CD14-positive monocyte (primary cell): ENCODE measurements around the gene CYP4F12. TPM values are rescaled to one million over a fixed set of nuclear protein-coding genes. Genes with fewer than 3 reads are reported as not detected.
"Not testable (repeated sequence)": the region's sequence is repeated elsewhere in the genome, so short reads cannot be mapped to it uniquely, and the experiment has no call there.

ENCODE experiments used
- DNase-seq, 3 donors: peaks; one replicate each; pipeline ENCODE4 v3.0.0-alpha.2; 2011 to 2022
- H2AFZ ChIP-seq: 2 replicates; pipeline ENCODE4 v1.6.0; 2012; ENCODE audit warnings: mild to moderate bottlenecking, low read depth, low read length, inconsistent platforms; ENCODE audit not compliant: insufficient read depth, poor library complexity, severe bottlenecking
- H3K27ac ChIP-seq, 2 donors: 1 replicate in 1 of 2; 2 replicates in 1 of 2; pipeline ENCODE4 v1.5.1; 2012 to 2013; ENCODE audit warnings: low read length in 2 of 2, control low read depth in 1 of 2, inconsistent platforms in 1 of 2, low read depth in 1 of 2, mild to moderate bottlenecking in 1 of 2
- H3K27me3 ChIP-seq, 2 donors: one replicate each; pipeline versions ENCODE4 v1.6.0 to v1.6.1; 2011 to 2013; ENCODE audit warnings: low read length in 2 of 2; ENCODE audit not compliant: control insufficient read depth in 2 of 2, insufficient read depth in 2 of 2
- H3K36me3 ChIP-seq, 2 donors: replicated peaks in 1 of 2; 1 replicate in 1 of 2; 2 replicates in 1 of 2; pipeline versions ENCODE4 v1.5.1 to v1.6.1; 2012 to 2013; ENCODE audit warnings: low read length in 2 of 2, control low read depth in 1 of 2, inconsistent platforms in 1 of 2, mild to moderate bottlenecking in 1 of 2; ENCODE audit not compliant: insufficient read depth in 2 of 2, control insufficient read depth in 1 of 2
- H3K4me1 ChIP-seq, 2 donors: 1 replicate in 1 of 2; 2 replicates in 1 of 2; pipeline versions ENCODE4 v1.5.1 to v1.6.1; 2012 to 2013; ENCODE audit warnings: low read length in 2 of 2, control low read depth in 1 of 2, inconsistent platforms in 1 of 2, mild to moderate bottlenecking in 1 of 2, moderate library complexity in 1 of 2; ENCODE audit not compliant: insufficient read depth in 2 of 2, control insufficient read depth in 1 of 2
- H3K4me2 ChIP-seq: replicated peaks from 2 replicates; pipeline ENCODE3; 2012; ENCODE audit warnings: low read length, moderate library complexity, mild to moderate bottlenecking; ENCODE audit not compliant: poor library complexity, severe bottlenecking; ENCODE audit errors: extremely low read depth
- H3K4me3 ChIP-seq, 3 experiments: fragments of 200-600 bp in 1 of 3; sonication (generic) in 1 of 3; replicated peaks in 1 of 3; 1 replicate in 2 of 3; 2 replicates in 1 of 3; pipeline ENCODE4 v1.5.1; 2011 to 2013; ENCODE audit warnings: low read length in 3 of 3, mild to moderate bottlenecking in 3 of 3, control low read depth in 2 of 3, low read depth in 2 of 3, inconsistent platforms in 1 of 3, moderate library complexity in 1 of 3
- H3K79me2 ChIP-seq: 2 replicates; pipeline ENCODE4 v1.6.0; 2012; ENCODE audit warnings: mild to moderate bottlenecking, control low read depth, inconsistent platforms, low read length, moderate library complexity; ENCODE audit not compliant: insufficient read depth
- H3K9ac ChIP-seq: 2 replicates; pipeline ENCODE4 v1.6.0; 2017; ENCODE audit warnings: low read length, mild to moderate bottlenecking; ENCODE audit not compliant: insufficient read depth, poor library complexity, severe bottlenecking
- H3K9me3 ChIP-seq, 2 donors: replicated peaks in 1 of 2; 1 replicate in 1 of 2; 2 replicates in 1 of 2; pipeline versions ENCODE4 v1.5.1 to v1.6.1; 2012 to 2013; ENCODE audit warnings: low read length in 2 of 2, control low read depth in 1 of 2; ENCODE audit not compliant: control insufficient read depth in 1 of 2, insufficient read depth in 1 of 2
- H4K20me1 ChIP-seq: 2 replicates; pipeline ENCODE4 v1.6.0; 2012; ENCODE audit warnings: mild to moderate bottlenecking, low read length, control low read depth, moderate library complexity; ENCODE audit not compliant: insufficient read depth
- H3K27ac Mint-ChIP-seq, 7 donors: one replicate each; pipeline ENCODE4 v1.8.0; 2020; ENCODE audit warnings: mild to moderate bottlenecking in 7 of 7, mixed read lengths in 7 of 7, moderate library complexity in 6 of 7, inconsistent platforms in 2 of 7
- H3K27me3 Mint-ChIP-seq, 3 donors: one replicate each; pipeline ENCODE4 v1.8.0; 2021 to 2022; ENCODE audit warnings: low read depth in 3 of 3, mild to moderate bottlenecking in 3 of 3, mixed read lengths in 3 of 3, moderate library complexity in 3 of 3, inconsistent platforms in 1 of 3
- H3K36me3 Mint-ChIP-seq, 2 donors: one replicate each; pipeline ENCODE4 v1.8.0; 2020; ENCODE audit warnings: mixed read lengths in 2 of 2, inconsistent platforms in 1 of 2, mild to moderate bottlenecking in 1 of 2
- H3K4me1 Mint-ChIP-seq: one replicate; pipeline ENCODE4 v1.8.0; 2020; ENCODE audit warnings: mild to moderate bottlenecking, mixed read lengths
- H3K4me3 Mint-ChIP-seq, 2 donors: one replicate each; pipeline ENCODE4 v1.8.0; 2020; ENCODE audit warnings: mild to moderate bottlenecking in 2 of 2, mixed read lengths in 2 of 2, moderate library complexity in 1 of 2
- H3K9me3 Mint-ChIP-seq, 7 donors: one replicate each; pipeline ENCODE4 v1.8.0; 2020 to 2022; ENCODE audit warnings: mixed read lengths in 7 of 7, mild to moderate bottlenecking in 6 of 7, moderate library complexity in 6 of 7, inconsistent platforms in 2 of 7
- CTCF ChIP-seq: fragments of 200-600 bp; IDR thresholded peaks from one replicate; pipeline ENCODE4 v1.8.0; 2022; ENCODE audit warnings: antibody characterized with exemption, mild to moderate bottlenecking
- WGBS: methylation state at CpG from one replicate; pipeline ENCODE4 v1.1.5; 2013; ENCODE audit warnings: missing lambda C conversion rate; ENCODE audit not compliant: insufficient coverage; 5-methylcytosine and 5-hydroxymethylcytosine counted together
- intact Hi-C, 2 donors: fragments of 100-400 bp; cut with micrococcal nuclease; formaldehyde crosslinking; loops; one replicate each; pipeline versions ENCODE4 v1.15.0 to v1.15.1; 2023
- polyA plus RNA-seq, 3 donors: library from polyadenylated mRNA; depleted of rRNA in 1 of 3; unstranded in 2 of 3; stranded (reverse) in 1 of 3; fragments of 300-500 nt in 2 of 3; fragments of >200 nt in 1 of 3; fragmentation: Illumina TruSeq in 2 of 3; gene quantifications; 1 replicate in 2 of 3; 2 replicates in 1 of 3; pipeline ENCODE4 v1.2.3, GENCODE V29; 2012 to 2021

Gene CYP4F12
- polyA plus RNA-seq, 3 donors: 0.09 TPM; not detected in 2

- peaks cover 31% of the 10 kb centered on the region for H3K4me1 Mint-ChIP-seq
- Histone ChIP-seq H3K27me3 (no peaks in the 10 kb centered on the region), H2AFZ (no peak overlapping the region), H3K9me3 (no peaks in the 10 kb centered on the region), H4K20me1 (no peaks in the 10 kb centered on the region), H3K4me1 (peaks cover 29 to 30% of the 10 kb centered on the region in 2 donors), H3K9ac (no peak overlapping the region), H3K4me3 (no peak overlapping the region), H3K79me2 (no peaks in the 10 kb centered on the region), H3K4me2 (no peak overlapping the region), H3K27ac (no peak overlapping the region), H3K36me3 (no peaks in the 10 kb centered on the region)
- 72% methylated on average over 3 of the region's 3 CpGs for WGBS
- no peak for TF ChIP-seq CTCF
- H3K27me3 Mint-ChIP-seq: peaks cover 2 to 3% (median 3%) of the 10 kb centered on the region in 3 donors
- no peak overlapping the region for H3K4me3 Mint-ChIP-seq
- peaks cover 0 to 7% (median 1%) of the 10 kb centered on the region in 7 donors for H3K9me3 Mint-ChIP-seq
- H3K27ac Mint-ChIP-seq: no peak overlapping the region
- no peak for DNase-seq
- peaks cover 0 to 29% of the 10 kb centered on the region in 2 donors for H3K36me3 Mint-ChIP-seq
- intact Hi-C loops: no loop called here
Measured at GRCh38 chr19:15644816-15645215, 28.1 kb upstream of the CYP4F12 start.

DNA sequence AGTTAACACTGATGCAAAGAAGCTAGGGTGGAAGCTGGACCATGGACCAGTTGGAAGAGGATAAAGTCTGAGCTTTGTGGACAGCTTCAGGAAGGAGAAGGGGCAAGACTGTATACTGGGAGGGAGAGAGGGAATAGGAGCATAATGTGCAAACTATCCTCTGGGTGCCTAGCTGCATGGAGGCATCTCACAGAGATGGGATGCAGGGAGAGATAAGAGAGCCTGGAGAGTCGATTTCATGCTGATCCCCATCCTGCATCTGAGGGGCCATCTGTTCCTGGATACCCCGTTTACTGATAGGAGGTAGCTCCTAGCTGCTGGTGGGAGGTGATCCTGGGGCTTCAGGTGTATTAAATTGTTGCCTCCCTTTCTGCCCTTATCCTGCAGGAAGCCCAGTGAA is 23.4 kb upstream of the CYP4F12 start:
- Histone ChIP-seq H3K4me1 (no peaks in the 10 kb centered on the region), H3K36me3 (no peaks in the 10 kb centered on the region), H3K9me3 (no peaks in the 10 kb centered on the region), H3K9ac (no peak overlapping the region), H4K20me1 (no peaks in the 10 kb centered on the region), H3K27me3 (no peaks in the 10 kb centered on the region), H3K4me2 (no peak overlapping the region), H3K4me3 (no peak overlapping the region), H3K27ac (no peak overlapping the region), H3K79me2 (no peaks in the 10 kb centered on the region), H2AFZ (no peak overlapping the region)
- DNase-seq: no peak
- 89% methylated on average over 1 of the region's 2 CpGs for whole genome bisulfite sequencing
- intact Hi-C loops: no loop called here
- Mint-ChIP-seq H3K27me3 (peaks cover 3 to 14% (median 12%) of the 10 kb centered on the region in 3 donors), H3K36me3 (peaks cover 2 to 53% of the 10 kb centered on the region in 2 donors), H3K9me3 (peaks cover 0 to 5% (median 2%) of the 10 kb centered on the region in 7 donors), H3K27ac (no peak overlapping the region), H3K4me3 (no peak overlapping the region), H3K4me1 (no peaks in the 10 kb centered on the region)
- TF ChIP-seq CTCF: no peak

DNA sequence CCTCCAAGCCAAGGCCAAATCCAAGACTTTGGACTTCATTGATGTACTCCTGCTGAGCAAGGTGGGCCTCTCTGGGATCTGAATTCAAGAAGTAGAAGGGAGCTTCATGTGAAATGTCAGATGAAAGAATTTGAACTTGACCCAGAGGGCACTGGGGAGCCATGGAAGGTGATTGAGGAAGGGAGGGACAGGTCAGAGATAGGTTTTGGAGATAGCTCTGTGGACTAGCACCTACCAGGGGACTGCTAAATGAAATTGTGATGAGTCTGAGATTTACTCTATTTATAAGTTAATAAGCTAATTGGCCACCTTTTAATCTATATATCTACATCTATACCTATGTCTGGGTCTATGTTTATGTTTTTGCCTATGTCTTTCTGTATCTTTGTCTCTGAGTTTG is 22.8 kb upstream of the CYP4F12 start:
- H3K4me1 Mint-ChIP-seq, H3K4me3 ChIP-seq, H3K9ac ChIP-seq, H3K36me3 ChIP-seq, H3K9me3 Mint-ChIP-seq, DNase-seq, H3K4me3 Mint-ChIP-seq, intact Hi-C loops, H3K4me1 ChIP-seq, H3K9me3 ChIP-seq, H3K79me2 ChIP-seq, H4K20me1 ChIP-seq, H2AFZ ChIP-seq, H3K27ac ChIP-seq, H3K4me2 ChIP-seq, H3K27me3 ChIP-seq: not testable (repeated sequence)
- peak overlapping the region in 1 of 7 donors; percentile 18 for H3K27ac Mint-ChIP-seq
- H3K27me3 Mint-ChIP-seq: peaks cover 3 to 17% (median 12%) of the 10 kb centered on the region in 3 donors
- H3K36me3 Mint-ChIP-seq: peaks cover 2 to 52% of the 10 kb centered on the region in 2 donors
